CD14-positive monocyte (primary cell): Measurements from ENCODE around the gene MUC5B. TPM values are rescaled to one million over a fixed set of nuclear protein-coding genes. Genes with fewer than 3 reads are reported as not detected.

ENCODE experiments used
- DNase-seq, 3 donors: peaks; one replicate each; pipeline ENCODE4 v3.0.0-alpha.2; 2011 to 2022
- H2AFZ ChIP-seq: 2 replicates; pipeline ENCODE4 v1.6.0; 2012; ENCODE audit warnings: mild to moderate bottlenecking, low read depth, low read length, inconsistent platforms; ENCODE audit not compliant: insufficient read depth, poor library complexity, severe bottlenecking
- H3K27ac ChIP-seq, 2 donors: 1 replicate in 1 of 2; 2 replicates in 1 of 2; pipeline ENCODE4 v1.5.1; 2012 to 2013; ENCODE audit warnings: low read length in 2 of 2, control low read depth in 1 of 2, inconsistent platforms in 1 of 2, low read depth in 1 of 2, mild to moderate bottlenecking in 1 of 2
- H3K27me3 ChIP-seq, 2 donors: one replicate each; pipeline versions ENCODE4 v1.6.0 to v1.6.1; 2011 to 2013; ENCODE audit warnings: low read length in 2 of 2; ENCODE audit not compliant: control insufficient read depth in 2 of 2, insufficient read depth in 2 of 2
- H3K36me3 ChIP-seq, 2 donors: replicated peaks in 1 of 2; 1 replicate in 1 of 2; 2 replicates in 1 of 2; pipeline versions ENCODE4 v1.5.1 to v1.6.1; 2012 to 2013; ENCODE audit warnings: low read length in 2 of 2, control low read depth in 1 of 2, inconsistent platforms in 1 of 2, mild to moderate bottlenecking in 1 of 2; ENCODE audit not compliant: insufficient read depth in 2 of 2, control insufficient read depth in 1 of 2
- H3K4me1 ChIP-seq, 2 donors: 1 replicate in 1 of 2; 2 replicates in 1 of 2; pipeline versions ENCODE4 v1.5.1 to v1.6.1; 2012 to 2013; ENCODE audit warnings: low read length in 2 of 2, control low read depth in 1 of 2, inconsistent platforms in 1 of 2, mild to moderate bottlenecking in 1 of 2, moderate library complexity in 1 of 2; ENCODE audit not compliant: insufficient read depth in 2 of 2, control insufficient read depth in 1 of 2
- H3K4me2 ChIP-seq: replicated peaks from 2 replicates; pipeline ENCODE3; 2012; ENCODE audit warnings: low read length, moderate library complexity, mild to moderate bottlenecking; ENCODE audit not compliant: poor library complexity, severe bottlenecking; ENCODE audit errors: extremely low read depth
- H3K4me3 ChIP-seq, 3 experiments: fragments of 200-600 bp in 1 of 3; sonication (generic) in 1 of 3; replicated peaks in 1 of 3; 1 replicate in 2 of 3; 2 replicates in 1 of 3; pipeline ENCODE4 v1.5.1; 2011 to 2013; ENCODE audit warnings: low read length in 3 of 3, mild to moderate bottlenecking in 3 of 3, control low read depth in 2 of 3, low read depth in 2 of 3, inconsistent platforms in 1 of 3, moderate library complexity in 1 of 3
- H3K79me2 ChIP-seq: 2 replicates; pipeline ENCODE4 v1.6.0; 2012; ENCODE audit warnings: mild to moderate bottlenecking, control low read depth, inconsistent platforms, low read length, moderate library complexity; ENCODE audit not compliant: insufficient read depth
- H3K9ac ChIP-seq: 2 replicates; pipeline ENCODE4 v1.6.0; 2017; ENCODE audit warnings: low read length, mild to moderate bottlenecking; ENCODE audit not compliant: insufficient read depth, poor library complexity, severe bottlenecking
- H3K9me3 ChIP-seq, 2 donors: replicated peaks in 1 of 2; 1 replicate in 1 of 2; 2 replicates in 1 of 2; pipeline versions ENCODE4 v1.5.1 to v1.6.1; 2012 to 2013; ENCODE audit warnings: low read length in 2 of 2, control low read depth in 1 of 2; ENCODE audit not compliant: control insufficient read depth in 1 of 2, insufficient read depth in 1 of 2
- H4K20me1 ChIP-seq: 2 replicates; pipeline ENCODE4 v1.6.0; 2012; ENCODE audit warnings: mild to moderate bottlenecking, low read length, control low read depth, moderate library complexity; ENCODE audit not compliant: insufficient read depth
- H3K27ac Mint-ChIP-seq, 7 donors: one replicate each; pipeline ENCODE4 v1.8.0; 2020; ENCODE audit warnings: mild to moderate bottlenecking in 7 of 7, mixed read lengths in 7 of 7, moderate library complexity in 6 of 7, inconsistent platforms in 2 of 7
- H3K27me3 Mint-ChIP-seq, 3 donors: one replicate each; pipeline ENCODE4 v1.8.0; 2021 to 2022; ENCODE audit warnings: low read depth in 3 of 3, mild to moderate bottlenecking in 3 of 3, mixed read lengths in 3 of 3, moderate library complexity in 3 of 3, inconsistent platforms in 1 of 3
- H3K36me3 Mint-ChIP-seq, 2 donors: one replicate each; pipeline ENCODE4 v1.8.0; 2020; ENCODE audit warnings: mixed read lengths in 2 of 2, inconsistent platforms in 1 of 2, mild to moderate bottlenecking in 1 of 2
- H3K4me1 Mint-ChIP-seq: one replicate; pipeline ENCODE4 v1.8.0; 2020; ENCODE audit warnings: mild to moderate bottlenecking, mixed read lengths
- H3K4me3 Mint-ChIP-seq, 2 donors: one replicate each; pipeline ENCODE4 v1.8.0; 2020; ENCODE audit warnings: mild to moderate bottlenecking in 2 of 2, mixed read lengths in 2 of 2, moderate library complexity in 1 of 2
- H3K9me3 Mint-ChIP-seq, 7 donors: one replicate each; pipeline ENCODE4 v1.8.0; 2020 to 2022; ENCODE audit warnings: mixed read lengths in 7 of 7, mild to moderate bottlenecking in 6 of 7, moderate library complexity in 6 of 7, inconsistent platforms in 2 of 7
- WGBS: methylation state at CpG from one replicate; pipeline ENCODE4 v1.1.5; 2013; ENCODE audit warnings: missing lambda C conversion rate; ENCODE audit not compliant: insufficient coverage; 5-methylcytosine and 5-hydroxymethylcytosine counted together
- intact Hi-C, 2 donors: fragments of 100-400 bp; cut with micrococcal nuclease; formaldehyde crosslinking; loops; one replicate each; pipeline versions ENCODE4 v1.15.0 to v1.15.1; 2023
- polyA plus RNA-seq, 3 donors: library from polyadenylated mRNA; depleted of rRNA in 1 of 3; unstranded in 2 of 3; stranded (reverse) in 1 of 3; fragments of 300-500 nt in 2 of 3; fragments of >200 nt in 1 of 3; fragmentation: Illumina TruSeq in 2 of 3; gene quantifications; 1 replicate in 2 of 3; 2 replicates in 1 of 3; pipeline ENCODE4 v1.2.3, GENCODE V29; 2012 to 2021
- TF ChIP-seq, protein P1 (sequence below): fragments of 200-600 bp; IDR thresholded peaks from one replicate; pipeline ENCODE4 v1.8.0; 2022; ENCODE audit warnings: antibody characterized with exemption, mild to moderate bottlenecking

MUC5B gene
- polyA plus RNA-seq, 3 donors: not detected

DNA sequence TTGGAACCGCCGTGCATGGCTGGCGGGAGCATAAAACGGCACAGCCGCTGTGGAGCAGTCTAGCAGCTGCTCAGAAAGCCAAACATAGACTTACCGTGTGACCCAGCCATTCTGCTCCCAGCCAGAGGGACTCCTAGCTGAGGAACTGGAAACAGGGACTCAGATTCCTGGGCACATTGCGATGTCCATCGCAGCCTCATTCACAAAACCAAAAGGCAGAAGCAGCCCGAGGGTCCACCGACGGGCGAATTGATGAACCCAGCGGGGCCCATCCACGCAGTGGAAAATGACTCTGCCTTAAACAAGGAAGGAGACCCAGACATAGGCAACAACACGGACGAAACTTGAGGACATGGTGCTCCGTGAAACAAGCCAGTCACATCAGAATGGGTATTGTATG is 5.7 kb upstream of the MUC5B start:
- H3K36me3 ChIP-seq: no peaks in the 10 kb centered on the region
- H3K36me3 Mint-ChIP-seq: no peaks in the 10 kb centered on the region
- DNase-seq: no peak
- TF ChIP-seq, protein P1, sequence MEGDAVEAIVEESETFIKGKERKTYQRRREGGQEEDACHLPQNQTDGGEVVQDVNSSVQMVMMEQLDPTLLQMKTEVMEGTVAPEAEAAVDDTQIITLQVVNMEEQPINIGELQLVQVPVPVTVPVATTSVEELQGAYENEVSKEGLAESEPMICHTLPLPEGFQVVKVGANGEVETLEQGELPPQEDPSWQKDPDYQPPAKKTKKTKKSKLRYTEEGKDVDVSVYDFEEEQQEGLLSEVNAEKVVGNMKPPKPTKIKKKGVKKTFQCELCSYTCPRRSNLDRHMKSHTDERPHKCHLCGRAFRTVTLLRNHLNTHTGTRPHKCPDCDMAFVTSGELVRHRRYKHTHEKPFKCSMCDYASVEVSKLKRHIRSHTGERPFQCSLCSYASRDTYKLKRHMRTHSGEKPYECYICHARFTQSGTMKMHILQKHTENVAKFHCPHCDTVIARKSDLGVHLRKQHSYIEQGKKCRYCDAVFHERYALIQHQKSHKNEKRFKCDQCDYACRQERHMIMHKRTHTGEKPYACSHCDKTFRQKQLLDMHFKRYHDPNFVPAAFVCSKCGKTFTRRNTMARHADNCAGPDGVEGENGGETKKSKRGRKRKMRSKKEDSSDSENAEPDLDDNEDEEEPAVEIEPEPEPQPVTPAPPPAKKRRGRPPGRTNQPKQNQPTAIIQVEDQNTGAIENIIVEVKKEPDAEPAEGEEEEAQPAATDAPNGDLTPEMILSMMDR: no peak
- no peak overlapping the region for H2AFZ ChIP-seq
- no peaks in the 10 kb centered on the region for H3K4me1 ChIP-seq
- H3K27ac Mint-ChIP-seq: no peak overlapping the region
- intact Hi-C loops: no loop called here
- H3K79me2 ChIP-seq: no peaks in the 10 kb centered on the region
- H3K9me3 Mint-ChIP-seq: peaks cover 4 to 13% (median 7%) of the 10 kb centered on the region in 7 donors
- no peak overlapping the region for H3K9ac ChIP-seq
- H3K27me3 ChIP-seq: no peaks in the 10 kb centered on the region
- H3K4me3 Mint-ChIP-seq: no peak overlapping the region
- no peaks in the 10 kb centered on the region for H3K4me1 Mint-ChIP-seq
- WGBS: 95% methylated on average over 17 of the region's 17 CpGs
- peaks cover 1 to 21% (median 12%) of the 10 kb centered on the region in 3 donors for H3K27me3 Mint-ChIP-seq
- H3K27ac ChIP-seq: no peak overlapping the region
- no peak overlapping the region for H3K4me3 ChIP-seq
- peaks cover 0 to 4% of the 10 kb centered on the region in 2 donors for H3K9me3 ChIP-seq
- no peaks in the 10 kb centered on the region for H4K20me1 ChIP-seq
- H3K4me2 ChIP-seq: no peak overlapping the region

DNA sequence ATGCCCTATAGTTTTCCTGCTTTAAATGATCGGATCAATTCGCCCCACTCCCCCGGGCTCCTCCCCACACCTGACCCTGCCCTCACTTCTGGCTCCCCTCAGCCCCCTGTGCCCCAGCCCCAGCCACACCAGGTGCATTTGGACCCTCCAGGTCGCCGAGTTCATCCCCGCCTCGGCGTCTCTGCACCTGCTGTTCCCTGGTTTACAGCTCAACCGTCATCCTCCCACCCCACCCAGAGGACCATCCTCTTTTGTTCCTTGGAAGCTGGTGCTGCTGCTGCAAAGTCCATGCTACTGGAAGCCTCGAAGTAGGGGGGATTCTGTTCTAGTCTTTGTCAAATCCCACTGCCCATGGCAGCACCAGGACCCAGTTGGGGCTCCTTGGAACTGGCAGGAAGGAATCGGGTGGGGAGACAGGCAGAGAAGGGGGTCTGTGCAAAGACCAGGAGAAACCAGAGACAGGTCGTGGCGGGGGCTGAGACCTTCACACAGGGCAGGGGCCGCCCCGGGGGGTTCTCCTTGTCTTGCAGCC is 4.5 kb upstream of the MUC5B start:
- H3K9me3 ChIP-seq: no peaks in the 10 kb centered on the region
- 87% methylated on average over 13 of the region's 15 CpGs for WGBS
- Mint-ChIP-seq H3K4me3 (no peak overlapping the region), H3K27ac (no peak overlapping the region), H3K9me3 (peaks cover 0 to 5% (median 1%) of the 10 kb centered on the region in 7 donors), H3K36me3 (no peaks in the 10 kb centered on the region), H3K4me1 (no peaks in the 10 kb centered on the region), H3K27me3 (peaks cover 1 to 16% (median 12%) of the 10 kb centered on the region in 3 donors)
- TF ChIP-seq, protein P1: no peak
- no peaks in the 10 kb centered on the region for H4K20me1 ChIP-seq
- H2AFZ ChIP-seq: no peak overlapping the region
- no peak overlapping the region for H3K9ac ChIP-seq
- intact Hi-C loops: no loop called here
- H3K4me2 ChIP-seq: no peak overlapping the region
- H3K27ac ChIP-seq: no peak overlapping the region
- no peaks in the 10 kb centered on the region for H3K36me3 ChIP-seq
- DNase-seq: no peak
- no peak overlapping the region for H3K4me3 ChIP-seq
- H3K4me1 ChIP-seq: no peaks in the 10 kb centered on the region
- H3K79me2 ChIP-seq: no peaks in the 10 kb centered on the region
- no peaks in the 10 kb centered on the region for H3K27me3 ChIP-seq
